ENCODE data around the gene PCGF3.

GRCh38 chr4:766559-767283, 61.1 kb downstream of the PCGF3 start:
- TF ChIP-seq, protein P1, sequence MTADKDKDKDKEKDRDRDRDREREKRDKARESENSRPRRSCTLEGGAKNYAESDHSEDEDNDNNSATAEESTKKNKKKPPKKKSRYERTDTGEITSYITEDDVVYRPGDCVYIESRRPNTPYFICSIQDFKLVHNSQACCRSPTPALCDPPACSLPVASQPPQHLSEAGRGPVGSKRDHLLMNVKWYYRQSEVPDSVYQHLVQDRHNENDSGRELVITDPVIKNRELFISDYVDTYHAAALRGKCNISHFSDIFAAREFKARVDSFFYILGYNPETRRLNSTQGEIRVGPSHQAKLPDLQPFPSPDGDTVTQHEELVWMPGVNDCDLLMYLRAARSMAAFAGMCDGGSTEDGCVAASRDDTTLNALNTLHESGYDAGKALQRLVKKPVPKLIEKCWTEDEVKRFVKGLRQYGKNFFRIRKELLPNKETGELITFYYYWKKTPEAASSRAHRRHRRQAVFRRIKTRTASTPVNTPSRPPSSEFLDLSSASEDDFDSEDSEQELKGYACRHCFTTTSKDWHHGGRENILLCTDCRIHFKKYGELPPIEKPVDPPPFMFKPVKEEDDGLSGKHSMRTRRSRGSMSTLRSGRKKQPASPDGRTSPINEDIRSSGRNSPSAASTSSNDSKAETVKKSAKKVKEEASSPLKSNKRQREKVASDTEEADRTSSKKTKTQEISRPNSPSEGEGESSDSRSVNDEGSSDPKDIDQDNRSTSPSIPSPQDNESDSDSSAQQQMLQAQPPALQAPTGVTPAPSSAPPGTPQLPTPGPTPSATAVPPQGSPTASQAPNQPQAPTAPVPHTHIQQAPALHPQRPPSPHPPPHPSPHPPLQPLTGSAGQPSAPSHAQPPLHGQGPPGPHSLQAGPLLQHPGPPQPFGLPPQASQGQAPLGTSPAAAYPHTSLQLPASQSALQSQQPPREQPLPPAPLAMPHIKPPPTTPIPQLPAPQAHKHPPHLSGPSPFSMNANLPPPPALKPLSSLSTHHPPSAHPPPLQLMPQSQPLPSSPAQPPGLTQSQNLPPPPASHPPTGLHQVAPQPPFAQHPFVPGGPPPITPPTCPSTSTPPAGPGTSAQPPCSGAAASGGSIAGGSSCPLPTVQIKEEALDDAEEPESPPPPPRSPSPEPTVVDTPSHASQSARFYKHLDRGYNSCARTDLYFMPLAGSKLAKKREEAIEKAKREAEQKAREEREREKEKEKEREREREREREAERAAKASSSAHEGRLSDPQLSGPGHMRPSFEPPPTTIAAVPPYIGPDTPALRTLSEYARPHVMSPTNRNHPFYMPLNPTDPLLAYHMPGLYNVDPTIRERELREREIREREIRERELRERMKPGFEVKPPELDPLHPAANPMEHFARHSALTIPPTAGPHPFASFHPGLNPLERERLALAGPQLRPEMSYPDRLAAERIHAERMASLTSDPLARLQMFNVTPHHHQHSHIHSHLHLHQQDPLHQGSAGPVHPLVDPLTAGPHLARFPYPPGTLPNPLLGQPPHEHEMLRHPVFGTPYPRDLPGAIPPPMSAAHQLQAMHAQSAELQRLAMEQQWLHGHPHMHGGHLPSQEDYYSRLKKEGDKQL (CRISPR knock-in tag; IDR thresholded peaks at IDR 0.05; ENCODE audit: borderline replicate concordance): no peak
- TF ChIP-seq HDAC1 (IDR thresholded peaks at IDR 0.05) (no peak), ERF (CRISPR knock-in tag; IDR thresholded peaks at IDR 0.05) (no peak)
- TF ChIP-seq, protein P2, sequence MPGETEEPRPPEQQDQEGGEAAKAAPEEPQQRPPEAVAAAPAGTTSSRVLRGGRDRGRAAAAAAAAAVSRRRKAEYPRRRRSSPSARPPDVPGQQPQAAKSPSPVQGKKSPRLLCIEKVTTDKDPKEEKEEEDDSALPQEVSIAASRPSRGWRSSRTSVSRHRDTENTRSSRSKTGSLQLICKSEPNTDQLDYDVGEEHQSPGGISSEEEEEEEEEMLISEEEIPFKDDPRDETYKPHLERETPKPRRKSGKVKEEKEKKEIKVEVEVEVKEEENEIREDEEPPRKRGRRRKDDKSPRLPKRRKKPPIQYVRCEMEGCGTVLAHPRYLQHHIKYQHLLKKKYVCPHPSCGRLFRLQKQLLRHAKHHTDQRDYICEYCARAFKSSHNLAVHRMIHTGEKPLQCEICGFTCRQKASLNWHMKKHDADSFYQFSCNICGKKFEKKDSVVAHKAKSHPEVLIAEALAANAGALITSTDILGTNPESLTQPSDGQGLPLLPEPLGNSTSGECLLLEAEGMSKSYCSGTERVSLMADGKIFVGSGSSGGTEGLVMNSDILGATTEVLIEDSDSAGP (CRISPR knock-in tag; IDR thresholded peaks at IDR 0.05): no peak

Data from K562 (cell line).